Measurements from ENCODE around the gene CCDC159. TPM values are rescaled to one million over a fixed set of nuclear protein-coding genes. Genes with fewer than 3 reads are reported as not detected.
A peak's percentile ranks its signal among the peaks of the same experiment; 100 is the strongest.
"Not testable (repeated sequence)": the region's sequence is repeated elsewhere in the genome, so short reads cannot be mapped to it uniquely, and the experiment has no call there.

The CCDC159 gene
- total and polyA plus RNA-seq, 2 of the 13 experiments (the other 11 are each of a cell fraction or from before 2014, with no cell fraction given) = 1.7 to 6.3 TPM

DNA sequence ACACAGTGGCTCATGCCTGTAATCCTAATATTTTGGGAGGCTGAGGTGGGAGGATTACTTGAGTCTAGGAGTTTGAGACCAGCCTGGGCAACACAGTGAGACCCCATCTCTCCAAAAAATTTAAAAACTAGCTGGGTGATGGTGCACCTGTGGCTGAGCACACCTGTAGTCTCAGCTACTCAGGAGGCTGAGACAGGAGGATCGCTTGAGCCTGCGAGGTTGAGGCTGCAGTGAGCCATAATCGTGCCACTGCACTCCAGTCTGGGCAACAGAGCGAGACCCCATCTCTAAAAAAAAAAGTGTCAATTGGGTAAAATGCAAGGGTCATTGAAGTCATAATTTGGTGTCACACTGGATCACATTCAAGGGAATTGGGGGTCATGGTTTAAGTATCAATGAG is 7.8 kb downstream of the CCDC159 start:
- H3K9me3 ChIP-seq (ENCODE audit: low read length); CTCF ChIA-PET (ENCODE audit: low intra/inter-chr PET ratio, low total read pairs); H2AFZ ChIP-seq (ENCODE audit: low read length); H3K4me2 ChIP-seq (ENCODE audit: low read depth, low read length); in situ Hi-C loops (cut with HindIII; ENCODE audit: extremely low pct_ligation_motif_present, low pct_unique_long_range_greater_than_20kb); H3K36me3 ChIP-seq (replicated peaks in 1 of 2; ENCODE audit: control insufficient read depth in 1 of 2, insufficient read depth in 2 of 2, low read length in 2 of 2); ATAC-seq; DNase-seq (ENCODE audit: low spot score); H3K27me3 ChIP-seq (ENCODE audit: control insufficient read depth in 1 of 2, insufficient read depth in 2 of 2, low read length in 2 of 2); intact Hi-C loops (cut with micrococcal nuclease; ENCODE audit: unreplicated experiment); H3K79me2 ChIP-seq (ENCODE audit: insufficient read depth, low read length); H3K4me3 ChIP-seq (replicated peaks in 1 of 3; ENCODE audit: insufficient read depth in 1 of 3, low read depth in 2 of 3, low read length in 3 of 3); H4K20me1 ChIP-seq (ENCODE audit: insufficient read depth, low read length); BruUV-seq (replicated peaks); H3K27ac ChIP-seq (ENCODE audit: extremely low read length, insufficient read depth, low read length); FAIRE-seq; H3K4me1 ChIP-seq (ENCODE audit: insufficient read depth, low read length); H3K9ac ChIP-seq (ENCODE audit: insufficient read depth, low read depth, low read length): not testable (repeated sequence)
- WGBS (ENCODE audit: low lambda C conversion rate) = 64% methylated on average over 4 of the region's 4 CpGs
- POLR2A ChIA-PET = interaction anchor here (0.6 kb wide), 1 partner anchor 31 kb away, joined by 3 read pairs; no protein-coding TSS in a partner anchor
- peak; percentile 83; the same call in 1 of the 2 replicates for TF ChIP-seq ZNF121 (CRISPR knock-in tag; IDR thresholded peaks at IDR 0.05)

DNA sequence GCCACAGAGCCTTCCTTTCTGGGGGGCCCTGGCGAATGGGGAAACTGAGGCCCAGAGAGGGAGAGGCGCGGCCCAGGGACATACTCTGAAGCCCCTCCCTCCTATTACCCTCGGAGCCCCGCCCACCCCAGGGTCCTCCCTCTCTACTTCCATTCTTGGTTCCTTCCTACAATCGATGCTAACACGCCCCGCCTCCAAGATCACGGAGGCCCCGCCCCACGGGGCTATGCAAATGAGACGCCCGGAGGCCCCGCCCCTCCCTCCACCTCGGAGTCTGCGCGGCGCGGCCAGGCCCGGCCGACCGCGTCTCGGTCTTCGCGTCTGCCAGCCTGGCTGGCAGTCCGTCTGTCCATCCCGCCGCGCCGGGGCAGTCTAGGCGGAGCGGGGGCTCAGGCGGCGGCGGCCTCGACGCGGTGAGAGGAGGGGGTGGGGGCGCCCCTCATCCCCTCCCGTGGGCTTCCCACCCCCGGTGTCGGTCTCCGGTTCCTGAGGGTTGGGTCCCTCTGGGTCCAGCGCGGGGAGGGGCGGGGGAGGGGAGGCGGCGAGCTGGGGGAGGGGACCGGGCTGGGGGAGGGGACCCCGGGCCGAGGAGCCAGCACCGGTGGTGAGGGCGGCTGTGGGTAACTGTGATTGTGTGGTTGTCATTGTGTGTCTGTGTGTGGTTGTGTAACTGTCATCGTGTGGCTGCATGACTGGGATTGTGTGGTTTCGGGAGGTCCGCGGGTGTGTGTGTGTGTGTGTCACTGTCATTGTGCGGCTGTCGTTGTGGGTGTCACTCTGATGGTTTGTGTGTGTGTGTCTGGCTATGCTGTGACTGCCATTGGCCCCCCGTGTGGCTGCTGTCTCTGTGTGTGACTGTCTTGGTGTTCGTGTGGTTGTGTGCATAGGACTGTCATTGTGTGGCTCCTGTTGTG is 9.1 kb downstream of the CCDC159 start, which contains the start of gene PLPPR2:
PLPPR2 (plus strand) TSS at position 273 of the 914 bp plus-strand sequence. CDS start 2,242 bp downstream, outside the sequence.
- no peaks in the 10 kb centered on the region for H3K27me3 ChIP-seq (ENCODE audit: control insufficient read depth in 1 of 2, insufficient read depth in 2 of 2, low read length in 2 of 2)
- no peak within 1 kb of the TSS for H2AFZ ChIP-seq (ENCODE audit: low read length)
- no peaks in the 10 kb centered on the region for H3K79me2 ChIP-seq (ENCODE audit: insufficient read depth, low read length)
- in situ Hi-C loops (cut with HindIII; ENCODE audit: extremely low pct_ligation_motif_present, low pct_unique_long_range_greater_than_20kb) (no loop called here), intact Hi-C loops (cut with micrococcal nuclease; ENCODE audit: unreplicated experiment) (no loop called here)
- 4% methylated on average over 25 of the region's 62 CpGs for WGBS (ENCODE audit: low lambda C conversion rate)
- no peaks in the 10 kb centered on the region for H3K9me3 ChIP-seq (ENCODE audit: low read length)
- peak within 1 kb of the TSS; percentile 54 to 69 (median 66); a peak in 5 of 6 replicates for H3K4me3 ChIP-seq (replicated peaks in 1 of 3; ENCODE audit: insufficient read depth in 1 of 3, low read depth in 2 of 3, low read length in 3 of 3)
- ChIA-PET POLR2A (no interaction called here), CTCF (ENCODE audit: low intra/inter-chr PET ratio, low total read pairs) (no interaction called here)
- H3K27ac ChIP-seq (ENCODE audit: extremely low read length, insufficient read depth, low read length) = no peak within 1 kb of the TSS
- H3K4me2 ChIP-seq (ENCODE audit: low read depth, low read length) = peak within 1 kb of the TSS; percentile 78
- peak; percentile 86 for ATAC-seq
- H3K36me3 ChIP-seq (replicated peaks in 1 of 2; ENCODE audit: control insufficient read depth in 1 of 2, insufficient read depth in 2 of 2, low read length in 2 of 2) = no peaks in the 10 kb centered on the region
- H4K20me1 ChIP-seq (ENCODE audit: insufficient read depth, low read length) = no peaks in the 10 kb centered on the region
- H3K9ac ChIP-seq (ENCODE audit: insufficient read depth, low read depth, low read length) = peak within 1 kb of the TSS; percentile 60; the same call in 1 of the 2 replicates
- H3K4me1 ChIP-seq (ENCODE audit: insufficient read depth, low read length) = peaks cover 10% of the 10 kb centered on the region
- FAIRE-seq = no peak
- peak; percentile 68 for DNase-seq (ENCODE audit: low spot score)
- BruUV-seq (replicated peaks) = no TSS peak
- TF ChIP-seq KDM2A (CRISPR knock-in tag; IDR thresholded peaks at IDR 0.05; ENCODE audit: borderline replicate concordance, low read depth) (peak; percentile 74), ZFP36L1 (CRISPR knock-in tag; IDR thresholded peaks at IDR 0.05) (no peak), SRF (IDR thresholded peaks at IDR 0.05; ENCODE audit: low read depth, low read length) (peak; percentile 38; the same call in 1 of the 2 replicates), HNRNPH1 (optimal IDR thresholded peaks at IDR 0.05; ENCODE audit: low read depth, low read length) (no peak), ZNF367 (CRISPR knock-in tag; IDR thresholded peaks at IDR 0.05; ENCODE audit: borderline replicate concordance) (no peak), PCBP1 (IDR thresholded peaks at IDR 0.05; ENCODE audit: borderline replicate concordance, low read depth, low read length) (0 out of 2 replicates have a peak, but pooled peaks have one; percentile 28), GTF2F1 (IDR thresholded peaks at IDR 0.05; ENCODE audit: low read length) (no peak), HNRNPLL (IDR thresholded peaks at IDR 0.05; ENCODE audit: low read depth, low read length, poor library complexity, severe bottlenecking) (no peak), ATM (IDR thresholded peaks at IDR 0.05; ENCODE audit: borderline replicate concordance) (peak; percentile 18; the same call in 1 of the 2 replicates)
- TF ChIP-seq, protein P1, sequence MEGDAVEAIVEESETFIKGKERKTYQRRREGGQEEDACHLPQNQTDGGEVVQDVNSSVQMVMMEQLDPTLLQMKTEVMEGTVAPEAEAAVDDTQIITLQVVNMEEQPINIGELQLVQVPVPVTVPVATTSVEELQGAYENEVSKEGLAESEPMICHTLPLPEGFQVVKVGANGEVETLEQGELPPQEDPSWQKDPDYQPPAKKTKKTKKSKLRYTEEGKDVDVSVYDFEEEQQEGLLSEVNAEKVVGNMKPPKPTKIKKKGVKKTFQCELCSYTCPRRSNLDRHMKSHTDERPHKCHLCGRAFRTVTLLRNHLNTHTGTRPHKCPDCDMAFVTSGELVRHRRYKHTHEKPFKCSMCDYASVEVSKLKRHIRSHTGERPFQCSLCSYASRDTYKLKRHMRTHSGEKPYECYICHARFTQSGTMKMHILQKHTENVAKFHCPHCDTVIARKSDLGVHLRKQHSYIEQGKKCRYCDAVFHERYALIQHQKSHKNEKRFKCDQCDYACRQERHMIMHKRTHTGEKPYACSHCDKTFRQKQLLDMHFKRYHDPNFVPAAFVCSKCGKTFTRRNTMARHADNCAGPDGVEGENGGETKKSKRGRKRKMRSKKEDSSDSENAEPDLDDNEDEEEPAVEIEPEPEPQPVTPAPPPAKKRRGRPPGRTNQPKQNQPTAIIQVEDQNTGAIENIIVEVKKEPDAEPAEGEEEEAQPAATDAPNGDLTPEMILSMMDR (CRISPR knock-in tag; IDR thresholded peaks at IDR 0.05) = no peak
- TF ChIP-seq, protein P2, sequence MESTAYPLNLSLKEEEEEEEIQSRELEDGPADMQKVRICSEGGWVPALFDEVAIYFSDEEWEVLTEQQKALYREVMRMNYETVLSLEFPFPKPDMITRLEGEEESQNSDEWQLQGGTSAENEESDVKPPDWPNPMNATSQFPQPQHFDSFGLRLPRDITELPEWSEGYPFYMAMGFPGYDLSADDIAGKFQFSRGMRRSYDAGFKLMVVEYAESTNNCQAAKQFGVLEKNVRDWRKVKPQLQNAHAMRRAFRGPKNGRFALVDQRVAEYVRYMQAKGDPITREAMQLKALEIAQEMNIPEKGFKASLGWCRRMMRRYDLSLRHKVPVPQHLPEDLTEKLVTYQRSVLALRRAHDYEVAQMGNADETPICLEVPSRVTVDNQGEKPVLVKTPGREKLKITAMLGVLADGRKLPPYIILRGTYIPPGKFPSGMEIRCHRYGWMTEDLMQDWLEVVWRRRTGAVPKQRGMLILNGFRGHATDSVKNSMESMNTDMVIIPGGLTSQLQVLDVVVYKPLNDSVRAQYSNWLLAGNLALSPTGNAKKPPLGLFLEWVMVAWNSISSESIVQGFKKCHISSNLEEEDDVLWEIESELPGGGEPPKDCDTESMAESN (CRISPR knock-in tag; conservative IDR thresholded peaks at IDR 0.05) = 0 out of 2 replicates have a peak, but pooled peaks have one; percentile 54
